Neural crest cell (in vitro differentiated cells): ENCODE measurements around the gene KRTCAP2. TPM values are rescaled to one million over a fixed set of nuclear protein-coding genes. Genes with fewer than 3 reads are reported as not detected.

Source experiments
- DNase-seq: peaks from one replicate; pipeline ENCODE4 v3.0.0; 2021; ENCODE audit warnings: low read depth, mixed read lengths, low spot score
- H3K27ac Mint-ChIP-seq: one replicate; pipeline ENCODE4 v1.8.0; 2021; ENCODE audit warnings: mild to moderate bottlenecking, mixed read lengths; ENCODE audit not compliant: unreplicated experiment
- H3K27me3 Mint-ChIP-seq: 2 replicates; pipeline ENCODE4 v1.8.0; 2021; ENCODE audit warnings: low read depth, mild to moderate bottlenecking, mixed read lengths
- H3K36me3 Mint-ChIP-seq: 2 replicates; pipeline ENCODE4 v1.8.0; 2021; ENCODE audit warnings: low read depth, mild to moderate bottlenecking, mixed read lengths
- H3K4me1 Mint-ChIP-seq: 2 replicates; pipeline ENCODE4 v1.8.0; 2021; ENCODE audit warnings: mixed read lengths
- H3K4me3 Mint-ChIP-seq: one replicate; pipeline ENCODE4 v1.8.0; 2021; ENCODE audit warnings: mild to moderate bottlenecking, mixed read lengths
- H3K9me3 Mint-ChIP-seq: 2 replicates; pipeline ENCODE4 v1.8.0; 2021; ENCODE audit warnings: mixed read lengths
- total RNA-seq: library from RNA; stranded (reverse); gene quantifications from 2 replicates; pipeline ENCODE4 v1.2.1, GENCODE V29; 2021
- TF ChIP-seq, protein P1 (sequence below): fragments of 200-600 bp; sonication (generic); conservative IDR thresholded peaks from 2 replicates; pipeline ENCODE4 v1.5.0; 2021; ENCODE audit warnings: antibody characterized with exemption, mild to moderate bottlenecking

The KRTCAP2 gene
- total RNA-seq, 1 donor from 2014 or later, result 125 TPM

DNA sequence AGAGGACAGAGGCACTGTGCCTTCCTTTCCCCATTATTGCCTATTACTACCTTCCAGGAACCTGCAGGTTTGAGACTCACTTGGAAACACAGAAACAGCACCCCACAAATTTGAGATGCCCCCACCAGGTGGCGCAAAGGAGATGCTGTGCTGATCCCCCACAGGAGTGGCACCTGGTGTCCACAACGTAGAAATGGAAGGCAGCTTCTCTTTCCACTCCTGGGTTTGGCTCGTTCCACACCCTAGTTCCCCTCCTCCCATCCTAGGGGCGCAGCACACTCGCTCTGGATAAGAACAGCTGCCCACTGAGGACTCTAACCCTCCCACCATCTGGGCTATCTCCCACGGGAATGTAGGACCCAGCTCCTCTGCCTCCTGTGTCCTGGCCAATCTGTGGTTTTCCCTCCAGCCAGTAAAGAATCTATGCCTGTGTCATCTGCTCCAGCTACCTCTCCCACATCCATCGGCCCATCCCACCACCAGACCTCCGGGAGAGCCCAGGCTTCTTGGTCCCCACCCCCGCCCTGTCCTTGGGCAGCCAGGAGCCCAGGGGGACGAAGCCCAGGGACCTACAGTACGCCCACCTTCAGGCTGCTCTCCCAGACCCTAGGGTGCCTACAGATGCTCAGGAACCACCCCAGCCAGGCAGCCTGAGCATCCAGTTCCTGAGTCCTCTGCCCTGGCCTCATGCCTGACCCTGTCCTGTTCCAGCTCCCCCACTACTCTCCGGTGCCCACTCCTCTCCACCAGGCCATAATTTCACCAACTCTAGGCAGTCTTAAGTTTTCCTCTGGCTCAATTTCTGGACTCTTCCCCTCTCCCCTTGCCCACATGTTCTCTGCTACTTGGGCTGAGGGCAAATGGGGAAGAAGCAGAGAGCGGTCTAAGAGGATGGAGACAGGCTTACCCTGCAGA lies 34.0 kb upstream of the KRTCAP2 start:
- TF ChIP-seq, protein P1, sequence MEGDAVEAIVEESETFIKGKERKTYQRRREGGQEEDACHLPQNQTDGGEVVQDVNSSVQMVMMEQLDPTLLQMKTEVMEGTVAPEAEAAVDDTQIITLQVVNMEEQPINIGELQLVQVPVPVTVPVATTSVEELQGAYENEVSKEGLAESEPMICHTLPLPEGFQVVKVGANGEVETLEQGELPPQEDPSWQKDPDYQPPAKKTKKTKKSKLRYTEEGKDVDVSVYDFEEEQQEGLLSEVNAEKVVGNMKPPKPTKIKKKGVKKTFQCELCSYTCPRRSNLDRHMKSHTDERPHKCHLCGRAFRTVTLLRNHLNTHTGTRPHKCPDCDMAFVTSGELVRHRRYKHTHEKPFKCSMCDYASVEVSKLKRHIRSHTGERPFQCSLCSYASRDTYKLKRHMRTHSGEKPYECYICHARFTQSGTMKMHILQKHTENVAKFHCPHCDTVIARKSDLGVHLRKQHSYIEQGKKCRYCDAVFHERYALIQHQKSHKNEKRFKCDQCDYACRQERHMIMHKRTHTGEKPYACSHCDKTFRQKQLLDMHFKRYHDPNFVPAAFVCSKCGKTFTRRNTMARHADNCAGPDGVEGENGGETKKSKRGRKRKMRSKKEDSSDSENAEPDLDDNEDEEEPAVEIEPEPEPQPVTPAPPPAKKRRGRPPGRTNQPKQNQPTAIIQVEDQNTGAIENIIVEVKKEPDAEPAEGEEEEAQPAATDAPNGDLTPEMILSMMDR, result peak; percentile 87
- peaks cover 18% of the 10 kb centered on the region for H3K36me3 Mint-ChIP-seq
- peaks cover 52% of the 10 kb centered on the region for H3K4me1 Mint-ChIP-seq
- peak overlapping the region; percentile 98 for H3K27ac Mint-ChIP-seq
- H3K9me3 Mint-ChIP-seq, result no peaks in the 10 kb centered on the region
- DNase-seq, result peak; percentile 85
- peaks cover 47% of the 10 kb centered on the region for H3K27me3 Mint-ChIP-seq
- H3K4me3 Mint-ChIP-seq, result peak overlapping the region; percentile 94

DNA sequence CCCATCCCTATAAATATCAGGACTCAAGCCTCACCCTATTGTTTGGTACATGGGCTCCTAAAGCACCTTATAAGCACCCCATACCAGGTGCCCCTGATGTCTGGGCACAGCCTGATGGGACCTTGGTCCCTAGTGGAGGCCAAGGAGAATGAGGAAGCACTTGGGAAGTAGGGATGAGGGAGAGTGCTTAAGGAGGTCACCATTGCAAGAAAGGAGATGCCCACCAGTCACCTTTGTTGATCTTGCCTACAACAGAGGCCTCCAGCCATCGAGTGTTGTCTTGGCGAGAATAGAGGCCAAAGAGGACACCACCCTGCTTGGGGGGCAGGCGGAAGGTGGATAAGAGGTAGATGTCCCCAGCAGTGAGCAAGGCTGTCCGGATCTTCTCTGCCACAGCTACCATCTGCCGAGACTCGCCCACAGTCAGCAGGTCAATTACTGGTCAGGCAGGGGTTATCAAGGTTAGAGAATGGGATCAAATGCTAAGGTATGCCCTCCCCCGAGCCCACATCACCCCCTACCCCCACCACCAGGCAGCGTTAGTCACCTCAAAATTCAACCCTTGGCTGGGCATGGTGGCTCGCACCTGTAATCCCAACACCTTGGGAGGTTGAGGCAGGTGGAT lies 33.0 kb upstream of the KRTCAP2 start:
- Mint-ChIP-seq H3K4me1 (peaks cover 58% of the 10 kb centered on the region), H3K4me3 (peak overlapping the region; percentile 61), H3K36me3 (peaks cover 24% of the 10 kb centered on the region), H3K27ac (peak overlapping the region; percentile 62), H3K27me3 (peaks cover 44% of the 10 kb centered on the region), H3K9me3 (no peaks in the 10 kb centered on the region)
- DNase-seq, result no peak
- TF ChIP-seq, protein P1, result no peak

DNA sequence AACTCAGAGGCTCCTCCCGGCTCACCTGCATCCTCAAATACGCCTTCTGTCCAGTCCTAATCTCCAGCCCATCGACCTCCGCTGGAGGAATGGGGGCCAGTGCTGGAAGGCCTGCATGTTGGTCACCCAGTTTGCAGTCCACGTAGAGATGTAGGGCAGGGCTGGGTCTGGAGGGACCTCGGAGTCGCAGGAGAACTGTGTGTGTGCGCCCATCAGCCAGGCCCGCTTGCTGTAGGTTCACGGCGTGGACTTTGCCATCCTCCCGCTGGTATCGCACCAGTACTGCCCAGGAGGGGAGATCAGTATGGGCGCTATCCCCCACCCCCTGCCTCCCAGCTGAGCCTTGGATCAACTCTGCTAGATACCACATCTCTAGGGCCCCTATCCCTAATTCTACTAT lies 31.9 kb upstream of the KRTCAP2 start:
- H3K27ac Mint-ChIP-seq, result no peak overlapping the region
- peaks cover 26% of the 10 kb centered on the region for H3K36me3 Mint-ChIP-seq
- peaks cover 39% of the 10 kb centered on the region for H3K27me3 Mint-ChIP-seq
- peak overlapping the region; percentile 61 for H3K4me3 Mint-ChIP-seq
- TF ChIP-seq, protein P1, result no peak
- H3K4me1 Mint-ChIP-seq, result peaks cover 57% of the 10 kb centered on the region
- DNase-seq, result no peak
- H3K9me3 Mint-ChIP-seq, result no peaks in the 10 kb centered on the region

DNA sequence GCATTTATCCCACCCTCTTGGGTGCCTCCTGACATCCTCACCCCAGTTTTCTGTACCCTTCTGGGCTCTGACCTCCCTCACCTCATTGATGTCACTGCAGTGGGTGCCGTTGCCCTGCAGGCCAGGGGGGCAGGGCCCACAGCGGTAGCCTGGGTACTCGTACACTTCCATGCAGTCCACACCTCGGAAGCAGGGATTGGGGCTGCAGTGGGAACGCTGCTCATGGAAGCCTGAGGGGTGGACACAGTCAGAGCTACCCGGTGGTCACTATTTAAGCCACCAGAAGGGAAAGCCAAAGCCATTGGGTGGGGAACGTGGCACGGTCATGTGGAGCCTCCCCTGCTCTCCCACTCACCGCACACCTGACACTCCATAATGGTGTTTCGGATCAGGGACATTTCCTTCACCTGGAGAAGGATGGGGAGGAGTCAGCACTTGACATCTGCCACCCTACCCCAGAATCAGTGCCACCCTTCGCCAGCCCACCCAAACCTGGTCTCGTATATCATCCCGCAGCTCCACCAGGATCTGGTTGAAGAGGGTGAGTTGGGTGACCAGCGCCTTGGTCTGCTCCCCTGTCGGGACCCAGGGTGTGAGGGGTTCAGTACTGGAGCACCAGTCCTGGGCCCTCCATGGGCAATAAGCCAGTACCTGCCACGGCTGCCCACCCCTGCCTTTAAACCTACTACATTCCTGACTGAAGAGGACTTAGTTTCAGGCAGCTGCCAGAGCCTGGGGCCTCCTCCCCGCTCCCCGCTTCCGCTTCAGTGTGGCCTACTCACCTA lies 29.8 kb upstream of the KRTCAP2 start:
- Mint-ChIP-seq H3K36me3 (peaks cover 32% of the 10 kb centered on the region), H3K27ac (peak overlapping the region; percentile 62)

DNA sequence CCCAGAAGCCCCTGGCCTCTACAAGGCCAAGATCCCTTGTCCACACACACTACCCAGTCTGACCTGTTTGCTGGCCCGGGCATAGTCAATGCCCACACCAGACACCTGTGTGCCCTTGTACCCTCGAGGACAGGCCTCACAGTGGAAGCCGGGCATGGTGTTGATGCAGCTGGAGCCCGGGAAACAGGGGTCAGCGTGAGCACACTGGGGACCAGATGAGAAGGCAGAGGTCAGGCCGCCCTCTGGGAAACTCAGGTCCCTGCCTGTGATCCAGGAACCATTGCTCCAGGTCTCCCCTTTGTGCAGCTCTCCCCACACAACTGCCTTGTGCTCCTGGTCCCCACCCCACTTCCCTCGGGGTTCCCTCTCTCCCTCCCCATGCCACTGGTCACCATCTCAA lies 29.1 kb upstream of the KRTCAP2 start:
- H3K27me3 Mint-ChIP-seq, result peaks cover 21% of the 10 kb centered on the region
- TF ChIP-seq, protein P1, result no peak

More for the DNA sequence above, 29.8 kb upstream of the KRTCAP2 start:
- DNase-seq, result no peak
- peaks cover 48% of the 10 kb centered on the region for H3K4me1 Mint-ChIP-seq
- H3K4me3 Mint-ChIP-seq, result peak overlapping the region; percentile 83
- TF ChIP-seq, protein P1, result no peak
- H3K9me3 Mint-ChIP-seq, result no peaks in the 10 kb centered on the region
- peaks cover 27% of the 10 kb centered on the region for H3K27me3 Mint-ChIP-seq

More for the DNA sequence above, 29.1 kb upstream of the KRTCAP2 start:
- no peak for DNase-seq
- Mint-ChIP-seq H3K27ac (peak overlapping the region; percentile 62), H3K4me3 (peak overlapping the region; percentile 83), H3K4me1 (peaks cover 47% of the 10 kb centered on the region), H3K36me3 (peaks cover 36% of the 10 kb centered on the region), H3K9me3 (no peaks in the 10 kb centered on the region)
